Activated naive CD4-positive, alpha-beta T cell treated with anti-CD3 and anti-CD28 coated beads for 36 hours (primary cell): Measurements from ENCODE around the gene THSD4. TPM values are rescaled to one million over a fixed set of nuclear protein-coding genes. Genes with fewer than 3 reads are reported as not detected.
"Not testable (repeated sequence)": the region's sequence is repeated elsewhere in the genome, so short reads cannot be mapped to it uniquely, and the experiment has no call there.

Experiments used
- CTCF ChIA-PET: fragments of 350-600 bp; sonication (Branson Sonifier 250); formaldehyde crosslinking; loops from one replicate; lab custom pipeline; 2021; ENCODE audit warnings: antibody characterized with exemption; lab: Charles Lee
- DNase-seq: peaks from one replicate; pipeline ENCODE4 v3.0.0-alpha.2; 2020
- H3K27ac Mint-ChIP-seq: one replicate; pipeline ENCODE4 v1.8.0; 2021; ENCODE audit warnings: mild to moderate bottlenecking, mixed read lengths
- H3K27me3 Mint-ChIP-seq: one replicate; pipeline ENCODE4 v1.8.0; 2021; ENCODE audit warnings: low read depth, mixed read lengths
- H3K36me3 Mint-ChIP-seq: one replicate; pipeline ENCODE4 v1.8.0; 2021; ENCODE audit warnings: low read depth, mixed read lengths
- H3K4me1 Mint-ChIP-seq: one replicate; pipeline ENCODE4 v1.8.0; 2021; ENCODE audit warnings: low read depth, mixed read lengths
- H3K4me3 Mint-ChIP-seq: one replicate; pipeline ENCODE4 v1.8.0; 2021; ENCODE audit warnings: mild to moderate bottlenecking, moderate library complexity, mixed read lengths
- H3K9me3 Mint-ChIP-seq: one replicate; pipeline ENCODE4 v1.8.0; 2021; ENCODE audit warnings: mixed read lengths
- intact Hi-C: fragments of 100-400 bp; cut with micrococcal nuclease; formaldehyde crosslinking; loops from one replicate; pipeline ENCODE4 v1.15.1; 2023
- total RNA-seq, 2 experiments: library from RNA; stranded (reverse); gene quantifications; one replicate each; pipeline ENCODE4 v1.2.3, GENCODE V29; 2021

The THSD4 gene
- total RNA-seq, 2 experiments from 2014 or later: not detected

DNA sequence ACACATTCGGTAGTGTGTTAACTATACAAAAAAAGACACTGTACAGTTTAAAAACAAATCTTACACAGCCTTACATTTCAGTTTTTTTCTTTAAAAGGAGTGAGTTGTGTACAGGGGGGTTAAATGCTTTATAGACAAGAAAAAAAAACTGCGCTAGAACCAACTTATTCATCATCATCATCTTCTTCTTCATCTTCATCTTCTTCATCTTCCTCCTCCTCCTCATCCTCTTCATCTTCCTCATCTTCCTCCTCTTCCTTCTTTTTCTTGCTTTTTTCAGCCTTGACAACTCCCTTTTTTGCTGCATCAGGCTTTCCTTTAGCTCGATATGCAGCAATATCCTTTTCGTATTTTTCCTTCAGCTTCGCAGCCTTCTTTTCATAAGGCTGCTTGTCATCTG is 49.3 kb downstream of the THSD4 start:
- CTCF ChIA-PET, intact Hi-C loops, H3K36me3 Mint-ChIP-seq: not testable (repeated sequence)

DNA sequence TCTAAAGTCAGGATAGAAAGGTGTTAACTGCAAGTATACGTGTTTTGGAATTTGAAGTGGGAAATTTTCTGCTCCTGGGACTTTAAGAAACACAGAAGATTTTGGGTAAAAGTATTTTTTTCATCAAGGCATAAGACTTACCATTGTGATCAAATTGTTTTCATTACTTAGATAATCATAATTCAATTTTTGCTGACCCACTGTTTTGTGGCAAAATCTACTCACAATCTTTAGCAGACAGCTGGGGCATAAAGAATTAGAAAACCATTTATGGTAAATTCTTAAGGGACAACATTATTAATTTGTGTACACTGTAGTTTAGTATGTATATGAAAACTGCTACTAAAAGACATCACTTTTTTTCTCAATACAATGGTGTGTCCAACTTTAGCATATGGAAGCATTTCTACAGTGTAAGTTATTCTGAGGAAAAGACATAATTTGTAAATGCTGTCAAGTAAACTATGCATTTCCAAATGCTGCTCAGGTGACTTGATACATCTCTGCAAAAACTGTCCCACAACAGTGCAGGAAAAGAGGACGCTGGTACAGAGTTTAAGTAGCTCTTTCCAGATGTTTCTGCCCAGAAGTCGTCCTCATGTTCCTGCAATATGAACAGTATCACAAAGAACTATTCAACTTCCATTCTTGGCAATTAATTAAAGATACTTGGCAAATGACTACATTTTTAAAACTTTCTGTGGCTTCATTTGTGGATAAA is 52.3 kb downstream of the THSD4 start:
- intact Hi-C loops: no loop called here
- Mint-ChIP-seq H3K27ac (no peak overlapping the region), H3K4me3 (no peak overlapping the region), H3K4me1 (no peaks in the 10 kb centered on the region), H3K36me3 (peaks cover 1% of the 10 kb centered on the region), H3K27me3 (peaks cover 33% of the 10 kb centered on the region), H3K9me3 (peaks cover 6% of the 10 kb centered on the region)
- CTCF ChIA-PET: no interaction called here
- DNase-seq: no peak

More for the DNA sequence above, 49.3 kb downstream of the THSD4 start:
- not testable (repeated sequence) for H3K4me1 Mint-ChIP-seq, H3K9me3 Mint-ChIP-seq, H3K27ac Mint-ChIP-seq, DNase-seq, H3K4me3 Mint-ChIP-seq
- peaks cover 44% of the 10 kb centered on the region for H3K27me3 Mint-ChIP-seq

DNA sequence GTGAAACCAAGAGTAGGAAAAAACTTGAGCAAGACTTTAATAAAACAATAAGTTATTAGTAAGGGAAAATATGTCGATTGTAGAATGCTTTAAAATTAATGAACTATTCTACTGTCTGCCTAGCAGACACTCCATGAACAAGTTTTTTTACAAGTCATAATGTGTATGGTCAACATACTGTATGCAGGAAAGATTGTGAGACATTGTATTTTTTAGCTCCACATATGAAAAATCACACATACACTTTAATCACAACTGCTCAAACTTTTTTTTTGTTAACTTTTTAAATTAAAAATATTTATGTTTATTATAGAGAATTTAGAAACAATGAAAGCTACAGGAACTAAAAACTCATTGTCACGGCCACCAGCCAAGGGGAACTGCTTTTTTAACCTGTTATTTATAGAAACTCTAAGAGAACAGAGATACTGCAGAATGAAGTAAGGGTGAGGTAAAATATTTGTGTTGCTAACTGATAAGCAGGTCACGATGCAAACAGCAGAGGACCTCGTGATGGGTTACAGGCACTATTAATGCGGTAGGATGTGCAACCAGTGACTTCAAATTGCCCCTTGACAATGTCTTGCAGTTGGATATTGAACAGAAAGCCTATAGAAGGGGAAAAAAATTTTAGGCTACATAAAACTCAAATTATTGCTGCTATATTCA is 53.0 kb downstream of the THSD4 start:
- no peak overlapping the region for H3K4me3 Mint-ChIP-seq
- DNase-seq: no peak
- peaks cover 32% of the 10 kb centered on the region for H3K27me3 Mint-ChIP-seq
- no peaks in the 10 kb centered on the region for H3K4me1 Mint-ChIP-seq
- peaks cover 7% of the 10 kb centered on the region for H3K9me3 Mint-ChIP-seq
- peaks cover 1% of the 10 kb centered on the region for H3K36me3 Mint-ChIP-seq
- H3K27ac Mint-ChIP-seq: no peak overlapping the region
- intact Hi-C loops: no loop called here
- CTCF ChIA-PET: no interaction called here

DNA sequence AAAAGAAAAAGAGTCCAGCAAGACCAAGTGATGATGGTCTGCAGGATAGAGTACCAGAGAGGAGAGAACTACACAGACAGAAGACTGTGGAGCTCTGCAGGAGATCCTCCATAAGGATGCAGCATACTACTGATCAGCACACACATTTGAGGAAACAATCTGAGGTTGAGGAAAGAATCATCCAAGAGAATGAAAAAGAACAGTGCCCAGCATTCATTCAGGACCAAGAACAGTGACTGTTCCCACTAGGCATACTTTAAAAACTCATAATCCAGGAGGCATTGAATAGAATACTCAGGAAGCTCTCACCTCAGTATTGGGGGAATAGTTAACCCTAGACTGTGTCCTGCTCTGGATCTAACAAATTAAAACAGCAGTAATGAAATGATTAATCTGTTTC is 54.9 kb downstream of the THSD4 start:
- CTCF ChIA-PET: no interaction called here
- H3K27ac Mint-ChIP-seq: no peak overlapping the region
- DNase-seq: no peak
- H3K4me1 Mint-ChIP-seq: no peaks in the 10 kb centered on the region
- H3K36me3 Mint-ChIP-seq: peaks cover 1% of the 10 kb centered on the region
- H3K4me3 Mint-ChIP-seq: no peak overlapping the region
- peaks cover 30% of the 10 kb centered on the region for H3K27me3 Mint-ChIP-seq
- intact Hi-C loops: no loop called here
- H3K9me3 Mint-ChIP-seq: peaks cover 9% of the 10 kb centered on the region

DNA sequence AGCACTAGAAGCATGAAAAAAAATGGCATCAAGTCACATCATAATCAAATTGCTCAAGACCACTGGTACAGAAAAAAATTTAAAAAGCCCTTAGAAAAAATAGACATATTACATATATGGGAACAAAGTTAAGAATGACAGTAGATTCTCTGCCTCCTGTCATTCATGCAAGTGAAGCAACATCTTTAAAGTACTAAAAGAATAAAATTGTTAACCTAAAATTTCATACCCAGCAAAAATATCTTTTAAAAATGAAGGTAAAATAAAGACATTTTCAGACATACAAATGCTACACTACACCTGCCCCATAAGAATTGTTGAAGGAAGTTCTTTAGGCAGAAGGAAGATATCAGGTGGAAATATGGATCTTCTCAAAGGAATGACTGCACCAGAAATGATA is 55.9 kb downstream of the THSD4 start:
- peaks cover 9% of the 10 kb centered on the region for H3K9me3 Mint-ChIP-seq
- DNase-seq: no peak
- peaks cover 21% of the 10 kb centered on the region for H3K27me3 Mint-ChIP-seq
- H3K36me3 Mint-ChIP-seq: peaks cover 1% of the 10 kb centered on the region
- CTCF ChIA-PET: no interaction called here
- no peaks in the 10 kb centered on the region for H3K4me1 Mint-ChIP-seq
- no peak overlapping the region for H3K4me3 Mint-ChIP-seq
- H3K27ac Mint-ChIP-seq: no peak overlapping the region
- intact Hi-C loops: no loop called here

DNA sequence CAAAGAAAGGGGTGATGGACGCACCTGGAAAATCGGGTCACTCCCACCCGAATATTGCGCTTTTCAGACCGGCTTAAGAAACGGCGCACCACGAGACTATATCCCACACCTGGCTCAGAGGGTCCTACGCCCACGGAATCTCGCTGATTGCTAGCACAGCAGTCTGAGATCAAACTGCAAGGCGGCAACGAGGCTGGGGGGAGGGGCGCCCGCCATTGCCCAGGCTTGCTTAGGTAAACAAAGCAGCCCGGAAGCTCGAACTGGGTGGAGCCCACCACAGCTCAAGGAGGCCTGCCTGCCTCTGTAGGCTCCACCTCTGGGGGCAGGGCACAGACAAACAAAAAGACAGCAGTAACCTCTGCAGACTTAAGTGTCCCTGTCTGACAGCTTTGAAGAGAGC is 59.1 kb downstream of the THSD4 start:
- DNase-seq, CTCF ChIA-PET, H3K27me3 Mint-ChIP-seq, H3K4me1 Mint-ChIP-seq, H3K9me3 Mint-ChIP-seq, intact Hi-C loops, H3K4me3 Mint-ChIP-seq, H3K36me3 Mint-ChIP-seq, H3K27ac Mint-ChIP-seq: not testable (repeated sequence)

DNA sequence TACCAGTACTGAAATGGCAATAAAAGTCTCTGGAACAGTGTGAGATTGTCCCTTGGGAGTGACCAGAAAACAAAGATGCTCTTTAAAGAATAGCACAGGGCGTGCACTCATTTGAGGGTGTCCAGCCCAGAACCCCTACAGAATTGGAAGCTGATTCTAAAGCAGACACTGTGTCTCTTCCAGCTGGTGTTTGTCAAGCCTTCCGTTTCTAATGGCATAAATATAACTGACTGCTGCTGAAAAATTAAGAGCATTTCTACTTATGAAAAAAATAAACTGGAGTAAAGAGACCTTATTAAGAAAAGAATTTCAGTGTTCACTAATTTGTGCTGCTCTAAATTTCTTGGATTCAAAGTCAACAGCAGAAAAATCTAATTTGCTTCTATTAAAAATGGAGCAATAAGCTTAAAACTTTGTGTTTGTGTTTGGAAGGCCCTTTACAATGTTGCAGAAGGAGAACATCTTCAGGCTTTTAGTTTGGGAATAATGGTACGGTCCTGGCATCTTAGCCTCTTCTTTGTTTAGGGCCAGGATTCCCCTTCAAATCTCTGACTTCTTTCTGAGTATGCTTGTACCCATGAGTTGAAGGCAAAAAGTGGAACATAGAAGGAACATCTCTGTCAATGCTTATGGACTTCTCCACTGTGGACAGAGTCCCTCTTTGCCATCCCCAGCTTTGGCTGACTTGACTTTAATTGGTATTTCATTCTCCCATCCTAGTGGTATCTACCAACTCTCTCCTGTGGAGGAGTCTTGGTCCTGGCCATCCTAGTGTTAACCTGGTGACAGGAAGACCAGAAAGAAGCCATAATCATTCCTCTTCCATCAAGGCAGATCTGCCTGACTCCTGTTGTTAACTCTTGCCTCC is 65.9 kb downstream of the THSD4 start:
- H3K27me3 Mint-ChIP-seq: peaks cover 2% of the 10 kb centered on the region
- intact Hi-C loops: no loop called here
- no peak overlapping the region for H3K4me3 Mint-ChIP-seq
- peaks cover 4% of the 10 kb centered on the region for H3K4me1 Mint-ChIP-seq
- DNase-seq: no peak
- no peaks in the 10 kb centered on the region for H3K9me3 Mint-ChIP-seq
- CTCF ChIA-PET: no interaction called here
- H3K27ac Mint-ChIP-seq: no peak overlapping the region
- no peaks in the 10 kb centered on the region for H3K36me3 Mint-ChIP-seq

DNA sequence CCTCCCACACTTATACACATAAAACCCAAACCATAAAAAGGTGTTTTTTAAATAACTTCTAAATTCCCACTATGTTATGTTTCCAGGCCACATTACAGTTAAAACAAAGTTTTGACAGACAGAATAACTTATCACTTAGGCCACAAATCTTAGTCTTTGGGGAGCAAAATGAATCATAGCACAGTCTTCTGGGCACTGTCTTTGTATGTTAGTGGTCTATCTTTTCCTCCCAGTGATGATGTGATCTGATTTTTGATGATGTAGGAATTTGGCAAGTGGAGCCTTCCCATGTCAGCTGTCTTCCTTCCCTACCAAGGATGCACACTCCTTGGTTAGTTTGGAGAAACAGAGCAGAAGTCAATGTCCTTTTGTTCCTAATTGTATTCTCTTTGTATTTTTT is 67.3 kb downstream of the THSD4 start:
- H3K4me3 Mint-ChIP-seq: no peak overlapping the region
- intact Hi-C loops: no loop called here
- no peaks in the 10 kb centered on the region for H3K9me3 Mint-ChIP-seq
- no peaks in the 10 kb centered on the region for H3K36me3 Mint-ChIP-seq
- peaks cover 4% of the 10 kb centered on the region for H3K4me1 Mint-ChIP-seq
- H3K27me3 Mint-ChIP-seq: peaks cover 2% of the 10 kb centered on the region
- CTCF ChIA-PET: no interaction called here
- no peak for DNase-seq
- no peak overlapping the region for H3K27ac Mint-ChIP-seq

DNA sequence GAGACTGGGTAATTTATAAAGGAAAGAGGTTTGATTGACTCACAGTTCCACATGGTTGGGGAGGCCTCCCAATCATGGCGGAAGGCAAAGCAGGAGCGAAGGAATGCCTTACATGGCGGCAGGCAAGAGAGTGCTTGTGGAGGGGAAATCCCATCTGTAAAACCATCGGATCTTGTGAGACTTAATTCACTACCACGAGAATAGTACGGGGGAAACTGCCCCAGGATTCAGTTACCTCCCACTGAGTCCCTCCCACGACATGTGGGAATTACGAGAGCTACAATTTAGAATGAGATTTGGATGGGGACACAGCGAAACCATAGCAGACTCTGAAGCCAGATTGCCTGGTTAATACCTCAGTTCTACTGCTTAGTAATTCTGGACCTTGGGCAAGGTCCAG is 67.8 kb downstream of the THSD4 start:
- no peak overlapping the region for H3K27ac Mint-ChIP-seq
- no peak for DNase-seq
- peaks cover 4% of the 10 kb centered on the region for H3K4me1 Mint-ChIP-seq

DNA sequence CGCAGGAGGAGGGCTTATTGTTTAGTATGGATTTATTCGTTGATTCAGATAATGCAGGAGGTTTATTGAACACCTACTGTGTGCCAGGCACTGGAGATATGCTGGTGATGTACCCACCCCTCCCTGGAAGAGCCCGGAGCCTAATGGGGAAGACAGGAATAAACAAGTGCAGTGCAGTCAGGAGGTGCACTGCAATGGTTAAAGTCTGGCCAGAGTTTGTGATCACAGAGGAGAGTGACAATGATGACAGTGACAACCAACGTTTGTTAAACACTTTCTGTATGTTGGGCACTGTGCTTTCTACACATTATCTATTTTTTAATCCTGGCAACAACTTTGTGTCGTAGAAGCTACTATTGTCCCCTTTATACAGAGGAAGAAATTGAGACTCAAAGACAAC is 70.4 kb downstream of the THSD4 start:
- Mint-ChIP-seq H3K9me3 (no peaks in the 10 kb centered on the region), H3K27ac (no peak overlapping the region), H3K27me3 (peaks cover 2% of the 10 kb centered on the region), H3K36me3 (no peaks in the 10 kb centered on the region), H3K4me1 (peaks cover 4% of the 10 kb centered on the region), H3K4me3 (no peak overlapping the region)
- CTCF ChIA-PET: interaction anchor here (0.7 kb wide), 1 partner anchor 100 kb away, joined by 3 read pairs; no protein-coding TSS in a partner anchor
- intact Hi-C loops: no loop called here
- DNase-seq: no peak

More for the DNA sequence above, 67.8 kb downstream of the THSD4 start:
- Mint-ChIP-seq H3K36me3 (no peaks in the 10 kb centered on the region), H3K9me3 (no peaks in the 10 kb centered on the region), H3K4me3 (no peak overlapping the region), H3K27me3 (peaks cover 2% of the 10 kb centered on the region)
- intact Hi-C loops: no loop called here
- CTCF ChIA-PET: no interaction called here

DNA sequence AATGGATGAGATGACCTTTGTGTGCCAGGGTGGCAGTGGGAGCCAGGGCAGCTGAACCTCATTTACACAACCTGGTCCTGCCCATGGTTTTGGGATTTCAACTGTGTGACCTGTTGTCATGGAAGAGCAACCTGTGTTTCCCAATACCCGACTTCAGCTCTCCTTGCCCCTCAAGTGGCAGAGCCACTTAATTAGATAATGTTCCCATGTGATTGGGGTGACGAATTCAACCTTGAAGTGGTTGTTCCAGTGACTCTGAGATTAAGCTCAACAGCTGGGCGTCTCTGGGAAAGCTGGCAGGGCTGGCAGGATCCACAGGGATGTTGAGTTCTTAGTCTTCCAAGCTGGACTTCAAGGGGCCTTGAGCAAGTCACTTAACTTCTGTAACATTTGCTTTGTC is 71.0 kb downstream of the THSD4 start:
- no peak overlapping the region for H3K27ac Mint-ChIP-seq

DNA sequence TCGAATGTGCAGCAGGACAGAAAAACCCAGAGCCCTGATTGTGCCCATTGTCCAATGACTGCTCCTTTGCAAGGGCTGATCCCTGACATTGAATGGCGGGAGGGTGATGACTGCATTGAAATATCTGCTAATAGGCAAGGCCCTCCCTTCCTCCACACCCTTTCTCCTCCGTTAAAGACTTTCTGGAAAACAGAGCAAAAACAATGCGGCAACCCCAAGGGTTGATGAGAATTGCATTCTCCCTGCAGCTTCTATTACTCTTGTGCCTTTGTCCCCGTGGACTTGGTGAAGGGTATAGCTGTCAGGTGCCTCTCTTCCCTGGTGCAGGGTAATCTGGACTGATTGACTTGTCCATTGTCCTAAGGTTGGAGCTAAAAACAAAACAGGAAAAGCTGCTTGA is 71.8 kb downstream of the THSD4 start:
- no peak overlapping the region for H3K27ac Mint-ChIP-seq
- no peak overlapping the region for H3K4me3 Mint-ChIP-seq
- no peak for DNase-seq
- H3K9me3 Mint-ChIP-seq: no peaks in the 10 kb centered on the region
- no peaks in the 10 kb centered on the region for H3K36me3 Mint-ChIP-seq
- H3K27me3 Mint-ChIP-seq: peaks cover 2% of the 10 kb centered on the region
- intact Hi-C loops: no loop called here
- CTCF ChIA-PET: no interaction called here
- H3K4me1 Mint-ChIP-seq: peaks cover 4% of the 10 kb centered on the region

More for the DNA sequence above, 71.0 kb downstream of the THSD4 start:
- Mint-ChIP-seq H3K9me3 (no peaks in the 10 kb centered on the region), H3K4me1 (peaks cover 4% of the 10 kb centered on the region), H3K27me3 (peaks cover 2% of the 10 kb centered on the region), H3K4me3 (no peak overlapping the region), H3K36me3 (no peaks in the 10 kb centered on the region)
- no peak for DNase-seq
- CTCF ChIA-PET: no interaction called here
- intact Hi-C loops: no loop called here
